ENCODE data around the gene SETD2.
"Not testable (repeated sequence)": the region's sequence is repeated elsewhere in the genome, so short reads cannot be mapped to it uniquely, and the experiment has no call there.

The SETD2 gene

GRCh38 chr3:47034868-47035489 is 128.9 kb downstream of the SETD2 start:
- DNase-seq = no peak
- in situ Hi-C loops (cut with HindIII; ENCODE audit: low pct_ligation_motif_present, low sequenced_read_pairs) = no loop called here
- H3K4me3 ChIP-seq (ENCODE audit: low read depth, low read length) = no peak overlapping the region
- no peak for TF ChIP-seq CTCF (IDR thresholded peaks at IDR 0.05; ENCODE audit: low read depth, low read length, missing control alignments)
- H3K36me3 ChIP-seq (replicated peaks) = peaks cover 34% of the 10 kb centered on the region
- H3K27ac ChIP-seq = no peak overlapping the region
- no peaks in the 10 kb centered on the region for H3K27me3 ChIP-seq (replicated peaks)

- H3K27me3 ChIP-seq (replicated peaks); H3K4me3 ChIP-seq (ENCODE audit: low read depth, low read length); in situ Hi-C loops (cut with HindIII; ENCODE audit: low pct_ligation_motif_present, low sequenced_read_pairs); DNase-seq; H3K27ac ChIP-seq: not testable (repeated sequence)
- H3K36me3 ChIP-seq (replicated peaks) = peaks cover 14% of the 10 kb centered on the region
Observed at GRCh38 chr3:47031041-47031440, 132.9 kb downstream of the SETD2 start.

GRCh38 chr3:47028667-47029066 is 135.2 kb downstream of the SETD2 start:
- DNase-seq = no peak
- H3K27ac ChIP-seq = no peak overlapping the region
- no peak overlapping the region for H3K4me3 ChIP-seq (ENCODE audit: low read depth, low read length)
- TF ChIP-seq CTCF (IDR thresholded peaks at IDR 0.05; ENCODE audit: low read depth, low read length, missing control alignments) = no peak
- no peaks in the 10 kb centered on the region for H3K36me3 ChIP-seq (replicated peaks)
- H3K27me3 ChIP-seq (replicated peaks) = no peaks in the 10 kb centered on the region
- in situ Hi-C loops (cut with HindIII; ENCODE audit: low pct_ligation_motif_present, low sequenced_read_pairs) = no loop called here

GRCh38 chr3:47028146-47028545 is 135.8 kb downstream of the SETD2 start:
- Histone ChIP-seq H3K36me3 (replicated peaks) (no peaks in the 10 kb centered on the region), H3K27ac (no peak overlapping the region), H3K4me3 (ENCODE audit: low read depth, low read length) (no peak overlapping the region), H3K27me3 (replicated peaks) (no peaks in the 10 kb centered on the region)
- no peak for DNase-seq
- no peak for TF ChIP-seq CTCF (IDR thresholded peaks at IDR 0.05; ENCODE audit: low read depth, low read length, missing control alignments)
- in situ Hi-C loops (cut with HindIII; ENCODE audit: low pct_ligation_motif_present, low sequenced_read_pairs) = no loop called here

GRCh38 chr3:47026432-47026831 is 137.5 kb downstream of the SETD2 start:
- in situ Hi-C loops (cut with HindIII; ENCODE audit: low pct_ligation_motif_present, low sequenced_read_pairs); H3K27me3 ChIP-seq (replicated peaks); H3K27ac ChIP-seq; H3K4me3 ChIP-seq (ENCODE audit: low read depth, low read length); DNase-seq; H3K36me3 ChIP-seq (replicated peaks): not testable (repeated sequence)

GRCh38 chr3:47024932-47025331 is 139.0 kb downstream of the SETD2 start:
- in situ Hi-C loops (cut with HindIII; ENCODE audit: low pct_ligation_motif_present, low sequenced_read_pairs) = no loop called here
- peak overlapping the region; percentile 64 for H3K27ac ChIP-seq
- no peak for TF ChIP-seq CTCF (IDR thresholded peaks at IDR 0.05; ENCODE audit: low read depth, low read length, missing control alignments)
- H3K27me3 ChIP-seq (replicated peaks) = no peaks in the 10 kb centered on the region
- no peak overlapping the region for H3K4me3 ChIP-seq (ENCODE audit: low read depth, low read length)
- H3K36me3 ChIP-seq (replicated peaks) = no peaks in the 10 kb centered on the region
- DNase-seq = peak; percentile 56

- no peak overlapping the region for H3K4me3 ChIP-seq (ENCODE audit: low read depth, low read length)
- no peak overlapping the region for H3K27ac ChIP-seq
- no peak for DNase-seq
- no peaks in the 10 kb centered on the region for H3K27me3 ChIP-seq (replicated peaks)
- in situ Hi-C loops (cut with HindIII; ENCODE audit: low pct_ligation_motif_present, low sequenced_read_pairs) = no loop called here
- TF ChIP-seq CTCF (IDR thresholded peaks at IDR 0.05; ENCODE audit: low read depth, low read length, missing control alignments) = no peak
- peaks cover under 1% of the 10 kb centered on the region for H3K36me3 ChIP-seq (replicated peaks)
Observed at GRCh38 chr3:47022641-47023071, 141.3 kb downstream of the SETD2 start.
